ENCODE results near the gene ZNF384.
"Not testable (repeated sequence)": the region's sequence is repeated elsewhere in the genome, so short reads cannot be mapped to it uniquely, and the experiment has no call there.

The ZNF384 gene

DNA sequence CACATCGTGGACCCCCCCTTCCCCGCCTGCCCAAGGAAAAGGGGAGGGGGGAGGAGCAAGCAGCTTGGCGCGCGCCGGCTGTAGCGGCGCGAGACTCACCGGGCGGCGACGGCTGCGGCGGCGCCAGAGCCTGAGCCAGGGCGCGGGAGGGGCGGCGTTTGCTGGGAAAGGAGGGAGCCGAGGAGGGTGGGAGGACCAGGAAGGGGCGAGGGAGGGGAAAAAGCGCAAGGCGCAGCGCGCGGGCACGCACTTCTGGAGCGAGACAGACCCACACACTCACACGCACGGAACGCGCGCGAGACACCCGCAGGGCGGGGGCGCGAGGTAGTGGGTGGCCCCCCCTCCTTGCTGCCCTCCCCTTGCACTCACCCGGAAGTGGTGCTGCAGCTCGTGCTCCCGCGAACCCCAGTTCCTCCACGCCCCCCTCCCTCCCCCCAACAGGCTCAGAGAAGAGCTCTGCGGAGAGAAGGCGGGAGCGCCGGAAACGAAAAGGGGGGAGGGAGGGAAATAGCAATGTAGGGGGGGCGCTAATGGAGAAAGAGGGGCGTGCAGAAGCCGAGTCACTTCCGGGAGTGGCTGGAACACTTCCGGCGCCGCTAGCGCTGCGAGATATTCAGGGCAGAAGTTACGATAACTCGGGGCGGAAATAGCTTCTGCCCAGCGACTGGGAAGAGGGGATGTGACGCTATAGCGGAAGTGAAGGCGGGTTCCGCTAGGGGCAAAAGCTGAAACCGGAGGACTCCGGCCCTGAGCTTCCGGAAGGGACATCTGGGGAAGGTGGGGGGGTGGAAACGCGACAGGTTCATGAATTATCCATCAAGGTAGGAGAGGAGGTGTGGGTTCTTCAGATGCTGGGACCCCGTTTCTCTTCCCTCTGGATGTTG is at the start of gene ZNF384:
Gene ZNF384 (minus strand): TSS at position 377 of the 884 bp plus-strand sequence. CDS start 9,855 bp downstream, outside the sequence.
- Histone ChIP-seq H3K9me3 (ENCODE audit: control insufficient read depth, insufficient read depth, low read length) (no peaks in the 10 kb centered on the region), H3K4me1 (ENCODE audit: insufficient read depth, low read length) (0 out of 2 replicates have a peak, but pooled peaks cover 3% of the 10 kb centered on the region), H3K9ac (ENCODE audit: low read depth, low read length) (peak within 1 kb of the TSS; percentile 97), H3K36me3 (ENCODE audit: insufficient read depth, low read length) (no peaks in the 10 kb centered on the region)

DNA sequence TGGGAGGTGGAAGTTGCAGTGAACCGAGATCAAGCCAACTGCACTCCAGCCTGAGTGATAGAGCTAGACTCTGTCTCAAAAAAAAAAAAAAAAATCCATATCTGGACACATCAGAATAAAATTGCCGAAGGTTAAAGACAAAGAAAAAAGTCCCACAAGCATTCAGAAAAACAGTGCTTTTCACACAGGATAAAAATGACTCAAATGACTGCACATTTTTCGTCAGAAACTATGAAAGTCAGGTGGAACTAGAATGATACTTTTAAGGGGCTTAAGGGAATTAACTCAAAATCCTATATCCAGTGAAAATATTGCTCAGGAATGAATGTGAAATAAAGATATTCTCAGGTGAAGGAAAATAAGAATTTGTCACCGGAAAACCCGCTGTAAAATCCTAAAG is 47.6 kb upstream of the ZNF384 start:
- Histone ChIP-seq H3K9ac (ENCODE audit: low read depth, low read length) (no peak overlapping the region), H3K36me3 (ENCODE audit: insufficient read depth, low read length) (no peaks in the 10 kb centered on the region), H3K4me1 (ENCODE audit: insufficient read depth, low read length) (no peaks in the 10 kb centered on the region), H3K9me3 (ENCODE audit: control insufficient read depth, insufficient read depth, low read length) (peaks cover 3% of the 10 kb centered on the region; the same call in 1 of the 2 replicates)

DNA sequence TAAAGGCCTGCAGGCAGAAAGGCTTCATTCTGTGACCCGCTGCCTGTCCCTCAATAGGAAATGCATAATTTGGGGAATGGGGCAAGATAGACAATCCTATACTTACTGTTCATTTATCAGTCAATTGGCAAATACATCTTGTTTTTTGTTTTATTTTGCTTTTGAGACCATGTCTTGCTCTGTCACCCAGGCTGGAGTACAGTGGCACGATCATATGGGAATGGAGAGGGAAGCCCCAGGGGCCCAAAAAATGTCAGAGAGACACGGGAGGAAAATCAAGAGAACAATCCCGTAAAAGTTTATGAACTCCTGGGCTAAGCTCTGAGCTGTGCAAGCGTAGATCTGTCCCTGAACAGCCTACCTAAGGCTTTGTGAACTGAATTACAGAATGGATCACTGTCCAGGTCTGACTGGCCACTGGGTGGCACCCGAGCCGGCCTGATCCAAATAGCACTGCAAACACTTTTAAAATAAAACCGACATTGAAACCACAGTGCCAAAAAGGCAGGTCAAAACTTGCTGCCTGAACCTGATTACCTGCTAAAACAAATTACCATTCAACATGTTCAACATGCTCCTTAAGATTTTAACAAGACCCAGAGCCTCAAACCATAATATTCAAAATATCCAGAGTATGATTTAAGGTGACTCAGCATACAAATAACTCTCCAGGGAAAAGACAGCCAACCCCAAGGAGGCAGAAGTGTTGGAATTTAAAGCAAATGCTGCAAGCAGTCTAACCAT is 46.4 kb upstream of the ZNF384 start:
- peaks cover 3% of the 10 kb centered on the region; the same call in 1 of the 2 replicates for H3K9me3 ChIP-seq (ENCODE audit: control insufficient read depth, insufficient read depth, low read length)
- H3K4me1 ChIP-seq (ENCODE audit: insufficient read depth, low read length): no peaks in the 10 kb centered on the region
- H3K9ac ChIP-seq (ENCODE audit: low read depth, low read length): no peak overlapping the region
- H3K36me3 ChIP-seq (ENCODE audit: insufficient read depth, low read length): peaks cover under 1% of the 10 kb centered on the region; the same call in 1 of the 2 replicates

DNA sequence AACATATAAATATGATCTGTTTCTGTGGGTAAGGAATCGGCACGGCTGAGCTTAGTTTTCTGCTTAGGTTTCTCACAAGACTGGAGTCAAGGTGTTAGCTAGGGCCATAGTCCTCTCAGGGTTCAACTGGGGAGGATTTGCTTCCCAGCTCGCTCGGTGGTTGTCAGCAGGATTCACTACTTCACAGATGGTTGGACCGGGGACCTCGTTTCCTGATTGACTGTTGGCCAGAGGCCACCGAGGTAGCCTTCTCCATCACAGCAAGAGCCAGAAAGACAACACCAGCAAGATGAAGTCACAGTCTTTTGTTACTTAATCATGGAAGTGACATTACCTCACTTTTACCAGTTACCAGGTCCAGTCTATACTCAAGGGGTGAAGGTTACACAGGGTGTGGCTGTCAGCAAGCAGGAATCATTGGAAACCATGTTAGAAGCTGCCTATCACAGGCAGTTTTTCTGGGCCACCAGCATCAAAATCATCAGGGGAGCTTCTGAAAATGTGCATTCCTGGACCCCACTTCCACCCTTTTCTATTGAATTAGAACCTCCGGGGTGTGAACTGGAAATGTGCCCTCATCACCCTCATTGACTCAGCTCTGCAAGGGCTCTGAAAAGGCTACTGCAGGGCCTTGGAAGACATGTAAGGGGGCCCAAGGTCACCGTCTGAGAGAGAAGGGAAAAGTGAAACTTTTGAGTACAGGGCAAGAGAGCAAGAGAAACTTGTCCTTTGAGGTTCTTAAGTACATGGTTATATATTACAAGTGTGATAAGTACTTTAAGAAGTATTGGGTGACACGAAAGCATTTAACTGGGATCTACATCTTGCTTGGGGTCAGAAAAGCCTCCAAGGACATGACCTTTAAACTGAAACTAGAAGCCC is 45.6 kb upstream of the ZNF384 start:
- Histone ChIP-seq H3K9ac (ENCODE audit: low read depth, low read length) (no peak overlapping the region), H3K9me3 (ENCODE audit: control insufficient read depth, insufficient read depth, low read length) (peaks cover 3% of the 10 kb centered on the region; the same call in 1 of the 2 replicates), H3K4me1 (ENCODE audit: insufficient read depth, low read length) (no peaks in the 10 kb centered on the region), H3K36me3 (ENCODE audit: insufficient read depth, low read length) (peaks cover 9% of the 10 kb centered on the region)

DNA sequence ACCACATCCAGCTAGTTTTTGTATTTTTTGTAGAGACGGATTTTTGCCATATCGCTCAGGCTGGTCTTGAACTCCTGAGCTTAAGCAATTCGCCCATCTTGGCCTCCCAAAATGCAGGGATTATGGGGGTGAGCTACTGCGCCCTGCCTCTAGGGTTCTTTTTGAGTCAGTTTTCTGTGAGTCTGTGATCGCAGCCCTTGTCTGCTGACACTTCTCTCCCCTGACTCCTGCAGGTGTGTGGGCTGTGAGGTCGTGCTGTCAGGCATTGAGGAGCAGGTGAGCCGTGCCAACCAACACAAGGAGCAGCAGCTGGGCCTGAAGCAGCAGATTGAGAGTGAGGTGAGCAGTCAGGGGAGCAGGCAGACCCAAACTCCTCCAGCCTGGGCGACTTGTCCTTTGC is 41.0 kb upstream of the ZNF384 start:
- Histone ChIP-seq H3K9ac (ENCODE audit: low read depth, low read length) (no peak overlapping the region), H3K4me1 (ENCODE audit: insufficient read depth, low read length) (no peaks in the 10 kb centered on the region), H3K36me3 (ENCODE audit: insufficient read depth, low read length) (peaks cover 16% of the 10 kb centered on the region), H3K9me3 (ENCODE audit: control insufficient read depth, insufficient read depth, low read length) (no peaks in the 10 kb centered on the region)

DNA sequence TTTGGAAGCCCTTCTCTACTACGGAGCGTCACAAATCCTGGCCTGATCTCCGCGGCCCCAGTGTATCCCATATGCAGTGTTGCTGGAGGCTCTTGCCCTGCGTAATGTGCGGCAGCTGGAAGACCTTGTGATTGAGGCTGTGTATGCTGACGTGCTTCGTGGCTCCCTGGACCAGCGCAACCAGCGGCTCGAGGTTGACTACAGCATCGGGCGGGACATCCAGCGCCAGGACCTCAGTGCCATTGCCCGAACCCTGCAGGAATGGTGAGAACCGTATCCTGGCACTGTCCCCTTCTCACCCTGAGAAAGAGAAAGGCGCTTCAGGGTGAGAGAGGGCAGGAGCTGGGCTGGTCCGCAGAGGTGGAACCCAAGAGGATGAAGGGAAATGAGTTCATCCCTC is 40.0 kb upstream of the ZNF384 start:
- Histone ChIP-seq H3K36me3 (ENCODE audit: insufficient read depth, low read length) (peaks cover 16% of the 10 kb centered on the region), H3K9ac (ENCODE audit: low read depth, low read length) (no peak overlapping the region), H3K4me1 (ENCODE audit: insufficient read depth, low read length) (no peaks in the 10 kb centered on the region), H3K9me3 (ENCODE audit: control insufficient read depth, insufficient read depth, low read length) (no peaks in the 10 kb centered on the region)

DNA sequence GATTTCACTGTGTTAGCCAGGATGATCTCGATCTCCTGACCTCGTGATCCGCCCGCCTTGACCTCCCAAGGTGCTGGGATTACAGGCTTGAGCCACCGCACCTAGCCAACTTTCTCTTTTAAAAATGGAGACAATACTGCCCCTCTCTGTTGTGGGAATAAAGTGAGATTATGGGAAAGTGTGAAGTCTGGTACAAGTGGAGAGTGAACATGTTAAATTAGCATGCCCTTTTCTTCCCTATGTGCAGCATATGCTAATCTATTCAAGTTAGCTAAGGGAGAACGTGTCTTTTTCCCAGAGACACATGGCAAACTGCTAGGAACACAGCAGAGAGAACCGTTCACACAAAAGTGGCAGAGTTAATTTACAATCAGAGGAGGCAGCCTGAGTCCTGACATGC is 36.2 kb upstream of the ZNF384 start:
- Histone ChIP-seq H3K9me3 (ENCODE audit: control insufficient read depth, insufficient read depth, low read length) (no peaks in the 10 kb centered on the region), H3K4me1 (ENCODE audit: insufficient read depth, low read length) (no peaks in the 10 kb centered on the region), H3K36me3 (ENCODE audit: insufficient read depth, low read length) (peaks cover 13% of the 10 kb centered on the region), H3K9ac (ENCODE audit: low read depth, low read length) (no peak overlapping the region)

DNA sequence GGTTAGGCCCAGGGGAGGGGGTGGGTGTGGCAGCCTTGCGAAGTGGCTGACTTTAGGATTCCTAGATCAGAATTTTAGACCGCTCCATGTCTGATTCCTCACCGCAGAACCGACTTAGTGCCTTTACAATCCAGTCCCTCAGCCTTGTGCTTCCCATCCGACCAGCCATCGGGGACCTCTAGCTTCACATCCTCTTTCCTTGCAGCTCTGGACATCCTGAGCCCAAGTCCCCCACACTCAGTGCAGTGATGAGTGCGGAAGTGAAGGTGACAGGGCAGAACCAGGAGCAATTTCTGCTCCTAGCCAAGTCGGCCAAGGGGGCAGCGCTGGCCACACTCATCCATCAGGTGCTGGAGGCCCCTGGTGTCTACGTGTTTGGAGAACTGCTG is 35.2 kb upstream of the ZNF384 start:
- peak overlapping the region; percentile 77 for H3K9ac ChIP-seq (ENCODE audit: low read depth, low read length)
- peaks cover 4% of the 10 kb centered on the region for H3K36me3 ChIP-seq (ENCODE audit: insufficient read depth, low read length)
- no peaks in the 10 kb centered on the region for H3K9me3 ChIP-seq (ENCODE audit: control insufficient read depth, insufficient read depth, low read length)
- H3K4me1 ChIP-seq (ENCODE audit: insufficient read depth, low read length): no peaks in the 10 kb centered on the region

DNA sequence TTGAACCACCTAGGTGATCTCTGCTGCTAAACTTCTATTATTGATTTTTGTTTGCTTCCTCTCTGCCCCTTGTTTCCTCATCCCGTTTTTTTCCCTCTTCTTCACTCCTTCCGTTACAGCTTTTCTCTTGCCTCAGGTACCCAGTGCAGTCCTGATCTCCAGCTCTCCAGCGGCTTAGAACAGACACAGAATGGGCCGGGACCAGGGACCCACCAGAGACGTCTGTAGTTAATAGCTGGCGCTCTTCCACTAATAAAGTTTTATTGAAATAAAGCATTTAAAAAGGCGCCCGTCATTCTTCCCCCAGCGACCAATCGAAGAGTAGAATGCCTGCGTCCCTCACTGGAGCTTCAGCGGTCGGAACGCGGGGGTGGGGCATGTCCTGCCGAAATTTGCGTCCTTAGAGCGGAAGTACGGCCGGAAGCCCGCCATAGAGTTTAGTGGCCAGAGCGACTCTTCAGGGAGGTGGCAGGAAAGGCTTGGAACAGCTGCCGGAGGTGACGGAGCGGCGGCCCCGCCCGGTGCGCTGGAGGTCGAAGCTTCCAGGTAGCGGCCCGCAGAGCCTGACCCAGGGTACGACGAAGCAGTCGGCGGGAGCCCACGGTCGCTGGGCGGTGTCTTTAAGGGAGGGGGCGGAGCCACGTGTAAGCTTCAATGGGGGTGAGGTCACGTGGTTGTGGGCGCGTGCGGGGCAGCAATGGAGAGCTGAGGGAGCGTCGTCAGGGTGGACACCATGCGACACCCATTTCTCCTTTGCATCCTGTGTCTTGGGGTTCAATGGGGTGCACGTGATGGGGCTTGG is 34.6 kb upstream of the ZNF384 start, which contains the start of gene COPS7A:
Gene COPS7A (plus strand): TSS at position 440 of the 802 bp plus-strand sequence. CDS start 611 bp downstream, outside the sequence.
- Histone ChIP-seq H3K9me3 (ENCODE audit: control insufficient read depth, insufficient read depth, low read length) (no peaks in the 10 kb centered on the region), H3K4me1 (ENCODE audit: insufficient read depth, low read length) (no peaks in the 10 kb centered on the region), H3K36me3 (ENCODE audit: insufficient read depth, low read length) (peaks cover 2% of the 10 kb centered on the region), H3K9ac (ENCODE audit: low read depth, low read length) (peak within 1 kb of the TSS; percentile 77)

DNA sequence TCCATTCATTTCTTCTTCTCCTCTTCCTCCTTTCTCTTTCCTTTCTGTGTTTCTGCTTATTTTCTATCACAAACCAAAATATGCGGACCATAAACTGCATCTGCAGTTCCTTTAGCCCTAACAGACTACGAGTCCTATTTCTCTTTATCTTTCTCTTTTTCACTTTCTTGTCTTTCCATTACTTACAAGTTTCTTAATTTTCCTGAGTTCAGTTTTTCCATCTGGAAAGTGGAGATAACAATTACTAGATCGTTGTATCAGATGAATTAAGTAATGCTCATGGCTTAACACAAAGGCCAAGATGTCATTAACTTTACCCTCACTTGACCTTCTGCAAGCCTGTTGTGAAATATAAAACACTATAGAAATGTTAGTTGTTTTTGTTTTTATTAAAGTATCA is 33.7 kb upstream of the ZNF384 start:
- Histone ChIP-seq H3K9me3 (ENCODE audit: control insufficient read depth, insufficient read depth, low read length) (no peaks in the 10 kb centered on the region), H3K36me3 (ENCODE audit: insufficient read depth, low read length) (no peaks in the 10 kb centered on the region; the same call in 1 of the 2 replicates), H3K4me1 (ENCODE audit: insufficient read depth, low read length) (no peaks in the 10 kb centered on the region), H3K9ac (ENCODE audit: low read depth, low read length) (peak overlapping the region; percentile 77; the same call in 1 of the 2 replicates)

DNA sequence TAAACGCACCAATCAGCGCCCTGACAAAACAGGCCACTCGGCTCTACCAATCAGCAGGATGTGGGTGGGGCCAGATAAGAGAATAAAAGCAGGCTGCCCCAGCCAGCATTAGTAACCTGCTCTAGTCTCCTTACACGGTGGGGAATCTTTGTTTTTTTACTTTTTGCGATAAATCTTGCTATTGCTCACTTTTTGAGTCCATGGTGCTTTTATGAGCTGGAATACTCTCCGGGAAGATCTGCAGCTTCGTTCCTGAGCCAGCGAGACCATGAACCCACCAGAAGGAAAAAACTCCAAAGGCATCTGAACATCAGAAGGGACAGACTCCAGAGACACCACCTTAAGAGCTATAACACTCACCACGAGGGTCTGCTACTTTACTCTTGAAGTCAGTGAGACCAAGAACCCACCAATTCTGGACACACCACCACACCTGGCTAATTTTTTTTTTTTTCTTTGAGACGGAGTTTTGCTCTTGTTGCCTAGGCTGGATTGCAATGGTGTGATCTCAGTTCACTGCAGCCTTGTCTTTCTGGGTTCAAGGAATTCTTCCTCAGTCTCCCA is 27.8 kb upstream of the ZNF384 start:
- Histone ChIP-seq H3K4me1 (ENCODE audit: insufficient read depth, low read length) (no peaks in the 10 kb centered on the region), H3K9ac (ENCODE audit: low read depth, low read length) (peak overlapping the region; percentile 31; the same call in 1 of the 2 replicates), H3K9me3 (ENCODE audit: control insufficient read depth, insufficient read depth, low read length) (no peaks in the 10 kb centered on the region), H3K36me3 (ENCODE audit: insufficient read depth, low read length) (no peaks in the 10 kb centered on the region)

DNA sequence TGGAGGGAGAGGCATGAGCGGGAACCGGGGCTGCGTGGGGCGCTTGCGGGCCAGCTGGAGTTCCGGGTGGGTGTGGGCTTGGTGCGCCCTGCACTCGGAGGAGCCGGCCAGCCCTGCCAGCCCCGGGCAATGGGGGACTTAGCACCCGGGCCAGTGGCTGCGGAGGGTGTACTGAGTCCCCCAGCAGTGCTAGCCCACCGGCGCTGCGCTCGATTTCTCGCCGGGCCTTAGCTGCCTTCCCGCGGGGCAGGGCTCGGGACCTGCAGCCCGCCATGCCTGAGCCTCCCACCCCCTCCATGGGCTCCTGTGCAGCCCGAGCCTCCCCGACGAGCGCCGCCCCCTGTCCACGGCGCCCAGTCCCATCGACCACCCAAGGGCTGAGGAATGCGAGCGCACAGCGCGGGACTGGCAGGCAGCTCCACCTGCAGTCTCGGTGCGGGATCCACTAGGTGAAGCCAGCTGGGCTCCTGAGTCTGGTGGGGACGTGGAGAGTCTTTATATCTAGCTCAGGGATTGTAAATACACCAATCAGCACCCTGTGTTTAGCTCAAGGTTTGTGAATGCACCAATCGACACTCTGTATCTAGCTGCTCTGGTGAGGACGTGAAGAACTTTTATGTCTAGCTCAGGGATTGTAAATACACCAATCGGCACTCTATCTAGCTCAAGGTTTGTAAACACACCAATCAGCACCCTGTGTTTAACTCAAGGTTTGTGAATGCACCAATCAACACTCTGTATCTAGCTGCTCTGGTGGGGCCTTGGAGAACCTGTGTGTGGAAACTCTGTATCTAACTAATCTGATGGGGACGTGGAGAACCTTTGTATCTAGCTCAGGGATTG is 27.1 kb upstream of the ZNF384 start:
- not testable (repeated sequence) for H3K4me1 ChIP-seq (ENCODE audit: insufficient read depth, low read length); H3K36me3 ChIP-seq (ENCODE audit: insufficient read depth, low read length); H3K9ac ChIP-seq (ENCODE audit: low read depth, low read length); H3K9me3 ChIP-seq (ENCODE audit: control insufficient read depth, insufficient read depth, low read length)

All from ES-I3 (cell line).